ENCODE measurements around the gene SPRYD7.
A peak's percentile ranks its signal among the peaks of the same experiment; 100 is the strongest.

Gene SPRYD7

DNA sequence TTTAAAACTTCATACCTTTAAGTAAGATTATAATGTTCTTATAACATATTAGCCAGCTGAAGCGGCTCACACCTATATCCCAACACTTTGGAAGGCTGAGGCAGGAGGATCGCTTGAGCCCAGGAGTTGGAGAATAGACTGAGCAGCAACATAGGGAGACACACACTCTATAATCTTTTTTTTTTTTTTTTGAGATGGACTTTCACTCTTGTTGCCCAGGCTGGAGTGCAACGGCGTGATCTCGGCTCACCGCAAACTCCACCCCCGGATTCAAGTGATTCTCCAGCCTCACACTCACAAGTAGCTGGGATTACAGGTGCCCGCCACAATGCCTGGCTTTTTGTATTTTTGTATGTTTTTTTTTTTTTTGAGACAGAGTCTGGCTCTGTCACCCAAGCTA is 37.3 kb downstream of the SPRYD7 start (continued):
- no peak for TF ChIP-seq YY2 (tag by site-specific recombination; IDR thresholded peaks at IDR 0.05)

GRCh38 chr13:49897713-49898112 is 38.4 kb downstream of the SPRYD7 start:
- Histone ChIP-seq H3K4me3 (ENCODE audit: low read depth, low read length) (no peak overlapping the region), H3K27ac (ENCODE audit: extremely low read depth, low read depth, low read length) (no peak overlapping the region), H3K4me1 (ENCODE audit: control insufficient read depth, insufficient read depth, low read length) (no peaks in the 10 kb centered on the region), H3K36me3 (ENCODE audit: control insufficient read depth in 2 of 2, insufficient read depth in 1 of 2, low read length in 2 of 2) (no peaks in the 10 kb centered on the region), H3K9me3 (ENCODE audit: control insufficient read depth, insufficient read depth, low read depth, low read length) (no peaks in the 10 kb centered on the region)
- ChIA-PET POLR2A (interaction anchor here (0.7 kb wide), 1 partner anchor 843 kb away, joined by 4 read pairs; no protein-coding TSS in a partner anchor), CTCF (interaction anchor here (0.5 kb wide), 1 partner anchor 337 kb away, joined by 3 read pairs; no protein-coding TSS in a partner anchor)
- TF ChIP-seq, protein P1, sequence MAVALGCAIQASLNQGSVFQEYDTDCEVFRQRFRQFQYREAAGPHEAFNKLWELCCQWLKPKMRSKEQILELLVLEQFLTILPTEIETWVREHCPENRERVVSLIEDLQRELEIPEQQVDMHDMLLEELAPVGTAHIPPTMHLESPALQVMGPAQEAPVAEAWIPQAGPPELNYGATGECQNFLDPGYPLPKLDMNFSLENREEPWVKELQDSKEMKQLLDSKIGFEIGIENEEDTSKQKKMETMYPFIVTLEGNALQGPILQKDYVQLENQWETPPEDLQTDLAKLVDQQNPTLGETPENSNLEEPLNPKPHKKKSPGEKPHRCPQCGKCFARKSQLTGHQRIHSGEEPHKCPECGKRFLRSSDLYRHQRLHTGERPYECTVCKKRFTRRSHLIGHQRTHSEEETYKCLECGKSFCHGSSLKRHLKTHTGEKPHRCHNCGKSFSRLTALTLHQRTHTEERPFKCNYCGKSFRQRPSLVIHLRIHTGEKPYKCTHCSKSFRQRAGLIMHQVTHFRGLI (tag by site-specific recombination; IDR thresholded peaks at IDR 0.05): no peak
- TF ChIP-seq ZBTB44 (tag by site-specific recombination; IDR thresholded peaks at IDR 0.05): no peak
- TF ChIP-seq ZBTB6 (tag by site-specific recombination; IDR thresholded peaks at IDR 0.05): no peak
- no peak for TF ChIP-seq BCL11A (tag by site-specific recombination; IDR thresholded peaks at IDR 0.05; ENCODE audit: low read depth)
- peak; percentile 80 for TF ChIP-seq ZNF664 (tag by site-specific recombination; IDR thresholded peaks at IDR 0.05)
- TF ChIP-seq ZNF529 (tag by site-specific recombination; IDR thresholded peaks at IDR 0.05; ENCODE audit: insufficient replicate concordance): no peak
- 0 out of 2 replicates have a peak, but pooled peaks have one; percentile 17 for TF ChIP-seq ZNF560 (tag by site-specific recombination; IDR thresholded peaks at IDR 0.05; ENCODE audit: borderline replicate concordance)
- TF ChIP-seq, protein P2, sequence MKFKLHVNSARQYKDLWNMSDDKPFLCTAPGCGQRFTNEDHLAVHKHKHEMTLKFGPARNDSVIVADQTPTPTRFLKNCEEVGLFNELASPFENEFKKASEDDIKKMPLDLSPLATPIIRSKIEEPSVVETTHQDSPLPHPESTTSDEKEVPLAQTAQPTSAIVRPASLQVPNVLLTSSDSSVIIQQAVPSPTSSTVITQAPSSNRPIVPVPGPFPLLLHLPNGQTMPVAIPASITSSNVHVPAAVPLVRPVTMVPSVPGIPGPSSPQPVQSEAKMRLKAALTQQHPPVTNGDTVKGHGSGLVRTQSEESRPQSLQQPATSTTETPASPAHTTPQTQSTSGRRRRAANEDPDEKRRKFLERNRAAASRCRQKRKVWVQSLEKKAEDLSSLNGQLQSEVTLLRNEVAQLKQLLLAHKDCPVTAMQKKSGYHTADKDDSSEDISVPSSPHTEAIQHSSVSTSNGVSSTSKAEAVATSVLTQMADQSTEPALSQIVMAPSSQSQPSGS (tag by site-specific recombination; IDR thresholded peaks at IDR 0.05; ENCODE audit: low read depth): no peak
- TF ChIP-seq ZBTB8A (tag by site-specific recombination; IDR thresholded peaks at IDR 0.05): peak; percentile 67
- no peak for TF ChIP-seq OSR2 (tag by site-specific recombination; IDR thresholded peaks at IDR 0.05)
- TF ChIP-seq ZNF280C (tag by site-specific recombination; IDR thresholded peaks at IDR 0.05): no peak
- TF ChIP-seq ZNF768 (tag by site-specific recombination; IDR thresholded peaks at IDR 0.05): no peak
- TF ChIP-seq ZNF48 (tag by site-specific recombination; IDR thresholded peaks at IDR 0.05): no peak
- no peak for TF ChIP-seq ZNF488 (tag by site-specific recombination; IDR thresholded peaks at IDR 0.05)
- TF ChIP-seq ZNF514 (tag by site-specific recombination; IDR thresholded peaks at IDR 0.05): peak; percentile 78; the same call in 1 of the 2 replicates
- TF ChIP-seq ZNF521 (tag by site-specific recombination; IDR thresholded peaks at IDR 0.05): no peak
- TF ChIP-seq WT1 (tag by site-specific recombination; IDR thresholded peaks at IDR 0.05): no peak
- no peak for TF ChIP-seq ZNF19 (tag by site-specific recombination; IDR thresholded peaks at IDR 0.05; ENCODE audit: low read depth)
- no peak for TF ChIP-seq ZNF350 (tag by site-specific recombination; IDR thresholded peaks at IDR 0.05)
- TF ChIP-seq ZNF707 (tag by site-specific recombination; IDR thresholded peaks at IDR 0.05): no peak
- TF ChIP-seq ZIC2 (tag by site-specific recombination; IDR thresholded peaks at IDR 0.05): no peak
- no peak for TF ChIP-seq ELK4 (IDR thresholded peaks at IDR 0.05; ENCODE audit: borderline replicate concordance, low read depth, low read length)
- TF ChIP-seq, protein P3, sequence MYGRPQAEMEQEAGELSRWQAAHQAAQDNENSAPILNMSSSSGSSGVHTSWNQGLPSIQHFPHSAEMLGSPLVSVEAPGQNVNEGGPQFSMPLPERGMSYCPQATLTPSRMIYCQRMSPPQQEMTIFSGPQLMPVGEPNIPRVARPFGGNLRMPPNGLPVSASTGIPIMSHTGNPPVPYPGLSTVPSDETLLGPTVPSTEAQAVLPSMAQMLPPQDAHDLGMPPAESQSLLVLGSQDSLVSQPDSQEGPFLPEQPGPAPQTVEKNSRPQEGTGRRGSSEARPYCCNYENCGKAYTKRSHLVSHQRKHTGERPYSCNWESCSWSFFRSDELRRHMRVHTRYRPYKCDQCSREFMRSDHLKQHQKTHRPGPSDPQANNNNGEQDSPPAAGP (tag by site-specific recombination; IDR thresholded peaks at IDR 0.05): no peak
